GM11168 (cell line): ENCODE results near the gene VPS39.

Experiments
- in situ Hi-C: fragments of 300-500 bp; cut with MboI; formaldehyde crosslinking; loops from one replicate; pipeline ENCODE4 v1.12.0; 2022; ENCODE audit warnings: low sequenced_read_pairs; ENCODE audit not compliant: unreplicated experiment

The VPS39 gene

GRCh38 chr15:42203891-42204290 lies 4.2 kb downstream of the VPS39 start:
- in situ Hi-C loops: no loop called here

- in situ Hi-C loops: no loop called here
Observed at GRCh38 chr15:42202653-42203052, 5.5 kb downstream of the VPS39 start.

GRCh38 chr15:42201801-42202200 lies 6.3 kb downstream of the VPS39 start:
- in situ Hi-C loops: no loop called here

- in situ Hi-C loops: no loop called here
Observed at GRCh38 chr15:42199126-42199525, 9.0 kb downstream of the VPS39 start.

- in situ Hi-C loops: no loop called here
Observed at GRCh38 chr15:42198516-42198915, 9.6 kb downstream of the VPS39 start.

GRCh38 chr15:42194513-42194912 lies 13.6 kb downstream of the VPS39 start:
- in situ Hi-C loops: no loop called here

- in situ Hi-C loops: no loop called here
Observed at GRCh38 chr15:42193383-42193782, 14.7 kb downstream of the VPS39 start.

GRCh38 chr15:42191610-42192346 lies 16.3 kb downstream of the VPS39 start:
- in situ Hi-C loops: no loop called here

- in situ Hi-C loops: no loop called here
Observed at GRCh38 chr15:42190370-42190769, 17.7 kb downstream of the VPS39 start.

GRCh38 chr15:42185801-42186200 lies 22.3 kb downstream of the VPS39 start:
- in situ Hi-C loops: no loop called here

GRCh38 chr15:42184736-42185135 lies 23.4 kb downstream of the VPS39 start:
- in situ Hi-C loops: no loop called here

- in situ Hi-C loops: no loop called here
Observed at GRCh38 chr15:42184296-42184695, 23.8 kb downstream of the VPS39 start.

GRCh38 chr15:42182961-42183360 lies 25.1 kb downstream of the VPS39 start:
- in situ Hi-C loops: no loop called here

- in situ Hi-C loops: no loop called here
Observed at GRCh38 chr15:42182328-42182886, 25.7 kb downstream of the VPS39 start.

GRCh38 chr15:42178056-42178455 lies 30.0 kb downstream of the VPS39 start:
- in situ Hi-C loops: no loop called here

GRCh38 chr15:42175671-42176070 lies 32.4 kb downstream of the VPS39 start:
- in situ Hi-C loops: no loop called here

GRCh38 chr15:42172475-42172874 lies 35.6 kb downstream of the VPS39 start:
- in situ Hi-C loops: no loop called here

GRCh38 chr15:42171795-42172194 lies 36.3 kb downstream of the VPS39 start:
- in situ Hi-C loops: no loop called here

- in situ Hi-C loops: no loop called here
Observed at GRCh38 chr15:42171122-42171521, 37.0 kb downstream of the VPS39 start.

- in situ Hi-C loops: no loop called here
Observed at GRCh38 chr15:42166225-42166940, 41.7 kb downstream of the VPS39 start.

- in situ Hi-C loops: no loop called here
Observed at GRCh38 chr15:42165106-42165505, 43.0 kb downstream of the VPS39 start.
